ENCODE results near the gene TNNI2.

GRCh38 chr11:1815751-1816150, 23.0 kb upstream of the TNNI2 start:
- no peak for TF ChIP-seq CTCF (IDR thresholded peaks at IDR 0.05; ENCODE audit: poor library complexity)
- TF ChIP-seq EZH2phosphoT487 (IDR thresholded peaks at IDR 0.05; ENCODE audit: low read depth, severe bottlenecking, unreplicated experiment), result no peak

Data from hepatocyte (in vitro differentiated cells).